Kidney (tissue), 14 donors: ENCODE results near the gene CACNB4. TPM values are rescaled to one million over a fixed set of nuclear protein-coding genes. Genes with fewer than 3 reads are reported as not detected.
A peak's percentile ranks its signal among the peaks of the same experiment; 100 is the strongest.

Source experiments
- DNase-seq, 5 donors: peaks; one replicate each; pipeline ENCODE4 v3.0.0-alpha.2; 2013 to 2020
- FAIRE-seq: peaks from 2 replicates; lab custom pipeline; 2012; peaks lifted over from hg19 to GRCh38; lab: Jason Lieb, UNC
- H3K27ac ChIP-seq, 2 donors: one replicate each; pipeline ENCODE4 v1.7.0; 2013; ENCODE audit warnings: low read depth in 2 of 2, low read length in 2 of 2, inconsistent platforms in 1 of 2
- H3K27me3 ChIP-seq: one replicate; pipeline ENCODE4 v1.7.1; 2013; ENCODE audit warnings: low read length, inconsistent platforms; ENCODE audit not compliant: control insufficient read depth, insufficient read depth
- H3K36me3 ChIP-seq, 3 donors: one replicate each; pipeline versions ENCODE4 v1.7.0 to v1.7.1; 2013; ENCODE audit warnings: low read length in 3 of 3, control low read depth in 1 of 3, inconsistent platforms in 1 of 3; ENCODE audit not compliant: insufficient read depth in 3 of 3, control insufficient read depth in 2 of 3
- H3K4me1 ChIP-seq, 3 donors: one replicate each; pipeline versions ENCODE4 v1.7.0 to v1.7.1; 2013; ENCODE audit warnings: low read length in 3 of 3, inconsistent platforms in 1 of 3, low read depth in 1 of 3; ENCODE audit not compliant: control insufficient read depth in 2 of 3, insufficient read depth in 2 of 3
- H3K4me3 ChIP-seq, 3 donors: one replicate each; pipeline versions ENCODE4 v1.7.0 to v1.8.1; 2013; ENCODE audit warnings: low read length in 3 of 3, control low read depth in 1 of 3, inconsistent platforms in 1 of 3
- H3K9ac ChIP-seq, 3 donors: one replicate each; pipeline versions ENCODE4 v1.7.0 to v1.7.1; 2013; ENCODE audit warnings: low read length in 3 of 3, control low read depth in 1 of 3, inconsistent platforms in 1 of 3
- H3K9me3 ChIP-seq, 3 donors: one replicate each; pipeline versions ENCODE4 v1.7.0 to v1.7.1; 2013; ENCODE audit warnings: low read length in 3 of 3, control low read depth in 1 of 3, inconsistent platforms in 1 of 3; ENCODE audit not compliant: control insufficient read depth in 2 of 3, insufficient read depth in 1 of 3
- intact Hi-C: fragments of 100-400 bp; cut with DNase I; formaldehyde crosslinking; loops from one replicate; pipeline ENCODE4 v1.11.1; 2022
- polyA plus RNA-seq: library from polyadenylated mRNA; stranded (reverse); fragments of 350-450 nt; fragmentation: Illumina TruSeq; extraction: RNeasy Lipid Tissue Mini Kit (QIAGEN cat#74804); gene quantifications from one replicate; pipeline ENCODE4 v1.2.3, GENCODE V29; 2014; ENCODE audit warnings: low read depth, low replicate concordance; ENCODE audit not compliant: insufficient read depth
- total RNA-seq: library from RNA; stranded (reverse); fragmentation: NEBNext Ultra II Directional; extraction: Animal tissue kit (Norgen Biotek cat#: 25700); gene quantifications from one replicate; pipeline ENCODE4 v1.2.1, GENCODE V29; 2021
- TF ChIP-seq, protein P1 (sequence below): IDR thresholded peaks from 3 replicates; pipeline ENCODE4 v1.5.1; 2012; ENCODE audit warnings: mild to moderate bottlenecking, moderate library complexity, borderline replicate concordance; ENCODE audit not compliant: insufficient read depth; ENCODE audit errors: extremely low read depth
- donor health status: control.
- donor health status: control.
- donor health status: control.
- donor health status: control.
- donor health status: control.
- donor health status: DM: yes; HTN: yes; CAD: no.
- donor health status: Normal renal cell carcinoma (clear cell type).

Gene CACNB4
- total and polyA plus RNA-seq, 2 donors from 2014 or later: 1.3 to 2.2 TPM

DNA sequence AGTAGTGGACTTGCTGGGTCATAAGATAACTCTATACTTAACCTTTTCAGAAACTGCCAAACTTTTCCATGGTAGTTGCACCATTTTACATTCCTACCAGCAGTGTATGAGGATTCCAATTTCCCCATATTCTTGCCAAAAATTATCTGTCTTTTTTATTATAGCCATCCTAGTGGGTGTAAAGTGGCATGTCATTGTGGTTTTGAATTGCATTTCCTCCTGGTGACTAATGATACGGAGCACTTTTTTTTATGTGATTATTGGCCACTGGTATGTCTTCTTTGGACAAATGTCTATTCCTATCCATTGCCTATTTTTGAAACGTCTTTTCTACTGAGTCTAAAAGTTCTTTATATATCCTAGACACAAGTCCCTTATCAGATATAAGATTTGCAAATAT, 44.3 kb downstream of the CACNB4 start:
- H3K4me3 ChIP-seq: no peak overlapping the region
- TF ChIP-seq, protein P1, sequence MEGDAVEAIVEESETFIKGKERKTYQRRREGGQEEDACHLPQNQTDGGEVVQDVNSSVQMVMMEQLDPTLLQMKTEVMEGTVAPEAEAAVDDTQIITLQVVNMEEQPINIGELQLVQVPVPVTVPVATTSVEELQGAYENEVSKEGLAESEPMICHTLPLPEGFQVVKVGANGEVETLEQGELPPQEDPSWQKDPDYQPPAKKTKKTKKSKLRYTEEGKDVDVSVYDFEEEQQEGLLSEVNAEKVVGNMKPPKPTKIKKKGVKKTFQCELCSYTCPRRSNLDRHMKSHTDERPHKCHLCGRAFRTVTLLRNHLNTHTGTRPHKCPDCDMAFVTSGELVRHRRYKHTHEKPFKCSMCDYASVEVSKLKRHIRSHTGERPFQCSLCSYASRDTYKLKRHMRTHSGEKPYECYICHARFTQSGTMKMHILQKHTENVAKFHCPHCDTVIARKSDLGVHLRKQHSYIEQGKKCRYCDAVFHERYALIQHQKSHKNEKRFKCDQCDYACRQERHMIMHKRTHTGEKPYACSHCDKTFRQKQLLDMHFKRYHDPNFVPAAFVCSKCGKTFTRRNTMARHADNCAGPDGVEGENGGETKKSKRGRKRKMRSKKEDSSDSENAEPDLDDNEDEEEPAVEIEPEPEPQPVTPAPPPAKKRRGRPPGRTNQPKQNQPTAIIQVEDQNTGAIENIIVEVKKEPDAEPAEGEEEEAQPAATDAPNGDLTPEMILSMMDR: no peak
- DNase-seq (no peak), FAIRE-seq (no peak)
- H3K27me3 ChIP-seq: no peaks in the 10 kb centered on the region
- no peaks in the 10 kb centered on the region for H3K9me3 ChIP-seq
- H3K27ac ChIP-seq: no peak overlapping the region
- no peak overlapping the region for H3K9ac ChIP-seq
- no peaks in the 10 kb centered on the region for H3K4me1 ChIP-seq
- intact Hi-C loops: no loop called here
- no peaks in the 10 kb centered on the region for H3K36me3 ChIP-seq

DNA sequence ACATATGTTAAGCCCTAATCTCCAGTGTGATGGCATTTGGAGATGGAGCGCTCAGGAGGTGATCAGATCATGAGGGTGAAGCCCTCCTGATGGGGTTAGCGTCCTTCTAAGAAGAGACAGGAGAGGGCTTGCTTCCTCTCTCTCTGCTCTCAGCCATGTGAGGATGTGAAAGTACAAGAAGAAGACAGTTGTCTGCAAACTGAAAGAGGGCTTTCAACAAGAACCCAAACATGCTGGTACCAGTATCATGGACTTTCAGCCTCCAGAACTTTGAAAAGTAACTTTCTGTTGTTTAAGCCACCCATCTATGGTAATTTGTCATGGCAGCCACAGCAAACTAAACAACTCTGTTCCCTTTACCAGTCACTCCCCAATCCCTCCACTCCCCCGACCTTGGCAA, 47.4 kb downstream of the CACNB4 start:
- H3K27ac ChIP-seq: no peak overlapping the region
- no peaks in the 10 kb centered on the region for H3K27me3 ChIP-seq
- no peaks in the 10 kb centered on the region for H3K4me1 ChIP-seq
- H3K36me3 ChIP-seq: no peaks in the 10 kb centered on the region
- H3K9ac ChIP-seq: no peak overlapping the region
- no peak overlapping the region for H3K4me3 ChIP-seq
- TF ChIP-seq, protein P1: no peak
- H3K9me3 ChIP-seq: no peaks in the 10 kb centered on the region
- DNase-seq (no peak), FAIRE-seq (no peak)
- intact Hi-C loops: no loop called here

DNA sequence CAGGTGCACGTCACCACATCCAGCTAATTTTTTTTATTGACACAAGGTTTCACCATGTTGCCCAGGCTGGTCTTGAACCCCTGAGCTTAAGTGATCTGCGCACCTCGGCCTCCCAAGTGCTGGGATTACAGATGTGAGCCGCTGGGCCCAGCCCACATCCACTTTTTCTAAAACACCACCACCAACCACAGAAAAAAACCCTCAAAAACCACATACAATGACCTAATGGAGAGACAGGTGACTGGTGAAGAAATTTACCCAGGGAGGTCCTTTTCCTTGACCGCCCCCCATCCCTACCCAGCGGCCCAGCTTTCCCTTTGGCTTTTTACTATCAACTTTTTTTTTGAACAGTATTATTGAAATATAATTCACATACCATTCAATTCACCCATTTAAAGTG, 47.9 kb downstream of the CACNB4 start:
- Histone ChIP-seq H3K27ac (no peak overlapping the region), H3K9ac (no peak overlapping the region), H3K27me3 (no peaks in the 10 kb centered on the region), H3K36me3 (no peaks in the 10 kb centered on the region), H3K4me3 (no peak overlapping the region), H3K9me3 (no peaks in the 10 kb centered on the region), H3K4me1 (no peaks in the 10 kb centered on the region)
- FAIRE-seq (no peak), DNase-seq (no peak)
- intact Hi-C loops: no loop called here
- TF ChIP-seq, protein P1: no peak

DNA sequence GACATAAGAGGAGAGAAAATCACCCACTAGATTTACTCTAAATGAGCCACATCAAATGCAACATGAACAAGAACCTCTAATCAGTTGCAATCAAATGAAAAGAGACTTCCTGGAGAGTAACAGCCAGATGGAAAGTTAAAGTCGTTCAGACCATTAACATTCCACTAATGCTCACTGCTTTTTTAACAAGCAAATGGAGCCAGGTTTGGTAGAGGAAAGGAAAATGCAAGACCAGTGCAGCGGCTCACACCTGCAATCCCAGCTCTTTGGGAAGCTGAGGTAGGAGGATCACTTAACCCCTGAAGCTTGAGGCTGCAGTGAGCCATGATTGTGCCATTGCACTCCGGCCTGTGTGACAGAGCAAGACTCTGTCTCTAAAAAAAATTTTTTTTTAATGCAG, 48.5 kb downstream of the CACNB4 start:
- TF ChIP-seq, protein P1: no peak
- no peak for FAIRE-seq
- Histone ChIP-seq H3K4me3 (no peak overlapping the region), H3K27me3 (no peaks in the 10 kb centered on the region), H3K9me3 (no peaks in the 10 kb centered on the region), H3K9ac (no peak overlapping the region), H3K4me1 (no peaks in the 10 kb centered on the region), H3K36me3 (no peaks in the 10 kb centered on the region), H3K27ac (no peak overlapping the region)
- DNase-seq: peak in 2 of 5 donors; percentile 31 to 47
- intact Hi-C loops: no loop called here
